ENCODE measurements around the gene ZNF235.
A peak's percentile ranks its signal among the peaks of the same experiment; 100 is the strongest.

ZNF235 gene

DNA sequence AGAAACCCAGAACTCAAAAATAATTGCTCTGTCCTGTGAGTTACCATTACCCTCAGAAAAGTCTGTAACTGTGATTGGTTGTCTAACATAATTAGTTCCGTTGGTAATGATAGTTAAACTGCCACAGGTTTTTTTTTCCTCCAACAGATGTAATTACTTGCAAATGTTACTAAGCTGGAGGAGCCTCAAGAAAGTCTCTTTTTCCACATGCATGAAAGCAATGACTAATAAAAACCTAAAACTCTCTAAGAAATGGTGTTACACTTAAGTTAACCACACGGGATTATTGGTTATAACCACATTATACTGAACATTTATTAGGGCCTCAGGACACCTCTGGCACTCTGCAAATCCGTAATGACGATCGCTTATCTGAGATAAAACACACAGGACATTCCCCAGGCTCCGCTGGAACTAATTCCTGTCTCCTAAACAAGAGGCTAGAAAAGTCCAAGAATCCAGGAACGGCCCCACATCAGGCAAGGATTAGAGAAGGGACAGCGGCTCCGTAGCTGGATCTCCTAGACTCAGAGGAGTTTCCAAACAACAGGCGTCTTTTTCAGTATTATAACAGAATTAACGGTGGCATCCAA, 753 bp downstream of the ZNF235 start:
- Histone ChIP-seq H3K9ac (ENCODE audit: low read depth, low read length) (peak overlapping the region; percentile 79), H3K36me3 (ENCODE audit: insufficient read depth, low read depth, low read length) (peaks cover 19% of the 10 kb centered on the region), H3K27me3 (ENCODE audit: insufficient read depth, low read length) (no peaks in the 10 kb centered on the region; the same call in 1 of the 2 replicates), H3K4me1 (ENCODE audit: insufficient read depth, low read length) (no peaks in the 10 kb centered on the region), H3K9me3 (ENCODE audit: insufficient read depth, low read depth, low read length) (peaks cover 15% of the 10 kb centered on the region; the same call in 1 of the 2 replicates), H3K27ac (ENCODE audit: low read length) (no peak overlapping the region), H3K4me3 (ENCODE audit: low read length) (peak overlapping the region; percentile 93)

DNA sequence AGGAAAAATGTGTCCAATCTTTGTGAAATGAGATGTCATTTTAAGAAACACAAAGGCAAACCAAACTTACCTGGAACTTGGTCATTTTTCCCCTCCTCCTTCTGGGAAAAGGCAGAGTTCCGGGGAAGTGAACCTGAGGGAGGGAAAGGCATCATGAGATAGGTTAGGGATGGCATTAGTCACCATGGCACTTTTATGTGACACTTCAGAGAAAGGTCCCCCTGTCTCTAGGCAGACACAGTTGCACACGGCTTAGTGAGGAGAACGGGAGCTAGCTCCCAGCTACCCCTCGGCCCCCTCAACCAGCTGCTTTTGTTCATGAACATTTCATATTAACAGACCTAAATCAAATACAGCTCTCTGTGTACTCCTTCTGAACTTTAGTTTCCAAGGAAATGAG, 1.5 kb downstream of the ZNF235 start:
- Histone ChIP-seq H3K4me1 (ENCODE audit: insufficient read depth, low read length) (no peaks in the 10 kb centered on the region), H3K4me3 (ENCODE audit: low read length) (peak overlapping the region; percentile 93; the same call in 1 of the 2 replicates), H3K9me3 (ENCODE audit: insufficient read depth, low read depth, low read length) (peaks cover 9% of the 10 kb centered on the region; the same call in 1 of the 2 replicates), H3K27ac (ENCODE audit: low read length) (no peak overlapping the region), H3K9ac (ENCODE audit: low read depth, low read length) (no peak overlapping the region), H3K36me3 (ENCODE audit: insufficient read depth, low read depth, low read length) (peaks cover 26% of the 10 kb centered on the region), H3K27me3 (ENCODE audit: insufficient read depth, low read length) (no peaks in the 10 kb centered on the region; the same call in 1 of the 2 replicates)

DNA sequence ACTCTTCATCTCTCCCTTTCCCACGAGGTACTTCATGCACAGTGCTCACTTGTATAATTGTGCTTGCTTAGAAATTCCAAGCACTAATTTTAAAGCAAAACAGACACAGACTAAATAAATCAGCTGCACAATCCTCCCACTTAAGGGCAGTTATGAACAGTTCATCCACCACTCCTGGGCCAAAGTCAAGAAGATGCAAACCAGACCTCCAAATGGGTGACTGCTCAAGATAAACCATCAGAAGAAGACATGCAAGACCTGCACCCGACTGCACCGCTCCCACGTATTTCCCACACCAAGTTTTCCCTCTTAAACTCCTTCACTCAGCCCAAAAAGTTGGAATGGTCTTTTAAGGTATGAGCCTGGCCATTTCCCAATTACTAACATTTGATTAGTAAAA, 19.9 kb downstream of the ZNF235 start:
- no peak overlapping the region for H3K27ac ChIP-seq (ENCODE audit: low read length)
- H3K27me3 ChIP-seq (ENCODE audit: insufficient read depth, low read length) = no peaks in the 10 kb centered on the region
- H3K9ac ChIP-seq (ENCODE audit: low read depth, low read length) = no peak overlapping the region
- H3K4me3 ChIP-seq (ENCODE audit: low read length) = no peak overlapping the region
- H3K9me3 ChIP-seq (ENCODE audit: insufficient read depth, low read depth, low read length) = peaks cover 82% of the 10 kb centered on the region; the same call in 1 of the 2 replicates
- H3K36me3 ChIP-seq (ENCODE audit: insufficient read depth, low read depth, low read length) = peaks cover 31% of the 10 kb centered on the region
- H3K4me1 ChIP-seq (ENCODE audit: insufficient read depth, low read length) = no peaks in the 10 kb centered on the region

DNA sequence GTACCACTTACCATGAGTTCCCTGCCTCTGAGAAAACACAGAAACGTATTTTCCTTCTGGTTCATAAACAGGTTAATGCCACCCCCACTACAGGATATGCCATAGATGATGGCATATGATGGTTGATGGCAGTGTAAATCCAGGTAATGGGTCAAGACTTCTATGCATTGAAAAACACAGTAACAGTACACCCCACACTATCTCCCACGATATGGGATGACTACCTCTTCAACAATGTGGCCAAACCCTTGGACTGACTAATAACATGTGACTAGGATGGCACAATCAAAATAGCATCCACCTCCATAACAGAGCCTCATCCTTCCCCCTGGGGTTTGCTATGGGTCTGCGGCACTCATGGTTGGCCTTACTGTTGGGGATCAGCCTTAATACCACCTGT, 22.0 kb downstream of the ZNF235 start:
- peaks cover 78% of the 10 kb centered on the region for H3K9me3 ChIP-seq (ENCODE audit: insufficient read depth, low read depth, low read length)

GRCh38 chr19:44280916-44281315, 23.9 kb downstream of the ZNF235 start:
- H3K36me3 ChIP-seq (ENCODE audit: insufficient read depth, low read depth, low read length) = no peaks in the 10 kb centered on the region
- H3K4me1 ChIP-seq (ENCODE audit: insufficient read depth, low read length) = no peaks in the 10 kb centered on the region; the same call in 1 of the 2 replicates
- no peak overlapping the region for H3K9ac ChIP-seq (ENCODE audit: low read depth, low read length)
- H3K27ac ChIP-seq (ENCODE audit: low read length) = no peak overlapping the region
- H3K9me3 ChIP-seq (ENCODE audit: insufficient read depth, low read depth, low read length) = peaks cover 80% of the 10 kb centered on the region
- no peaks in the 10 kb centered on the region for H3K27me3 ChIP-seq (ENCODE audit: insufficient read depth, low read length)
- no peak overlapping the region for H3K4me3 ChIP-seq (ENCODE audit: low read length)

More for the DNA sequence above, 22.0 kb downstream of the ZNF235 start:
- H3K4me3 ChIP-seq (ENCODE audit: low read length) = no peak overlapping the region
- peaks cover 10% of the 10 kb centered on the region for H3K36me3 ChIP-seq (ENCODE audit: insufficient read depth, low read depth, low read length)
- no peaks in the 10 kb centered on the region; the same call in 1 of the 2 replicates for H3K4me1 ChIP-seq (ENCODE audit: insufficient read depth, low read length)
- H3K27me3 ChIP-seq (ENCODE audit: insufficient read depth, low read length) = no peaks in the 10 kb centered on the region
- H3K27ac ChIP-seq (ENCODE audit: low read length) = no peak overlapping the region
- H3K9ac ChIP-seq (ENCODE audit: low read depth, low read length) = no peak overlapping the region

DNA sequence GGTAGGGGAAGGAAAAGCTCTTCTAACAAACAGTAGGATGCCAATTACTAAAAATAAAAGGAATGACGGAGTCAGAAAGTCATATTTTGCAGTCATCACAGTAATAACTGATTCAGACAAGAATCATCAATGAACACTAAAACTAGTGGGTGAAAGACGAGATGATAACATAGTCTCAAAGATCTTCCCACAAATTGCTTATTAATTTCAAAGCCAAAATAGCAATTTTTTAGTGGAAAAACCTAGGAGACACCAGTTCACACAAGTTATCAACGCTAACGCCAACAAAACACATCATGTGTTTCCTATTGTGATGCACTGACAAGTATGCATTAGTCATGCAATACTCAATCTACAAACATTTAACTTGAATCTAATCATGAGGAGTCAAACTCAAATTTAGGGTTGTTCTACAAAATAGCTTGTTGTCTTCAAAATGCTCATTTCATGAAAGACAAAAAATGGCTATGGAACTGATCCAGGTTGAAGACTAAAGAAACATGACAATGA, 26.6 kb downstream of the ZNF235 start:
- Histone ChIP-seq H3K9me3 (ENCODE audit: insufficient read depth, low read depth, low read length) (peaks cover 85% of the 10 kb centered on the region), H3K4me1 (ENCODE audit: insufficient read depth, low read length) (no peaks in the 10 kb centered on the region; the same call in 1 of the 2 replicates), H3K4me3 (ENCODE audit: low read length) (no peak overlapping the region), H3K9ac (ENCODE audit: low read depth, low read length) (no peak overlapping the region), H3K27me3 (ENCODE audit: insufficient read depth, low read length) (no peaks in the 10 kb centered on the region), H3K36me3 (ENCODE audit: insufficient read depth, low read depth, low read length) (peaks cover 8% of the 10 kb centered on the region; the same call in 1 of the 2 replicates), H3K27ac (ENCODE audit: low read length) (no peak overlapping the region)

- H3K27ac ChIP-seq (ENCODE audit: low read length) = no peak overlapping the region
- no peak overlapping the region for H3K9ac ChIP-seq (ENCODE audit: low read depth, low read length)
- no peak overlapping the region for H3K4me3 ChIP-seq (ENCODE audit: low read length)
- no peaks in the 10 kb centered on the region for H3K27me3 ChIP-seq (ENCODE audit: insufficient read depth, low read length)
- H3K4me1 ChIP-seq (ENCODE audit: insufficient read depth, low read length) = no peaks in the 10 kb centered on the region; the same call in 1 of the 2 replicates
- H3K9me3 ChIP-seq (ENCODE audit: insufficient read depth, low read depth, low read length) = peaks cover 84% of the 10 kb centered on the region
- peaks cover 12% of the 10 kb centered on the region; the same call in 1 of the 2 replicates for H3K36me3 ChIP-seq (ENCODE audit: insufficient read depth, low read depth, low read length)
These were observed 27.5 kb downstream of the ZNF235 start for GRCh38 chr19:44277331-44277730.

- Histone ChIP-seq H3K4me1 (ENCODE audit: insufficient read depth, low read length) (no peaks in the 10 kb centered on the region), H3K36me3 (ENCODE audit: insufficient read depth, low read depth, low read length) (no peaks in the 10 kb centered on the region), H3K4me3 (ENCODE audit: low read length) (peak overlapping the region; percentile 68), H3K9me3 (ENCODE audit: insufficient read depth, low read depth, low read length) (peaks cover 28% of the 10 kb centered on the region), H3K27me3 (ENCODE audit: insufficient read depth, low read length) (no peaks in the 10 kb centered on the region; the same call in 1 of the 2 replicates), H3K27ac (ENCODE audit: low read length) (no peak overlapping the region), H3K9ac (ENCODE audit: low read depth, low read length) (no peak overlapping the region)
These were observed 44.0 kb downstream of the ZNF235 start for GRCh38 chr19:44260695-44261446.

GRCh38 chr19:44260343-44260681, 44.5 kb downstream of the ZNF235 start:
- H3K4me3 ChIP-seq (ENCODE audit: low read length) = peak overlapping the region; percentile 68
- peaks cover 32% of the 10 kb centered on the region for H3K9me3 ChIP-seq (ENCODE audit: insufficient read depth, low read depth, low read length)
- H3K9ac ChIP-seq (ENCODE audit: low read depth, low read length) = peak overlapping the region; percentile 56; the same call in 1 of the 2 replicates
- no peaks in the 10 kb centered on the region; the same call in 1 of the 2 replicates for H3K27me3 ChIP-seq (ENCODE audit: insufficient read depth, low read length)
- no peaks in the 10 kb centered on the region for H3K36me3 ChIP-seq (ENCODE audit: insufficient read depth, low read depth, low read length)
- no peak overlapping the region for H3K27ac ChIP-seq (ENCODE audit: low read length)
- no peaks in the 10 kb centered on the region for H3K4me1 ChIP-seq (ENCODE audit: insufficient read depth, low read length)

- H3K4me1 ChIP-seq (ENCODE audit: insufficient read depth, low read length) = no peaks in the 10 kb centered on the region
These were observed 45.9 kb downstream of the ZNF235 start for GRCh38 chr19:44258835-44259413.

GRCh38 chr19:44258136-44258535, 46.7 kb downstream of the ZNF235 start:
- no peaks in the 10 kb centered on the region for H3K4me1 ChIP-seq (ENCODE audit: insufficient read depth, low read length)
- no peak overlapping the region for H3K27ac ChIP-seq (ENCODE audit: low read length)
- no peaks in the 10 kb centered on the region; the same call in 1 of the 2 replicates for H3K27me3 ChIP-seq (ENCODE audit: insufficient read depth, low read length)
- H3K9me3 ChIP-seq (ENCODE audit: insufficient read depth, low read depth, low read length) = peaks cover 52% of the 10 kb centered on the region
- no peak overlapping the region for H3K9ac ChIP-seq (ENCODE audit: low read depth, low read length)
- no peaks in the 10 kb centered on the region for H3K36me3 ChIP-seq (ENCODE audit: insufficient read depth, low read depth, low read length)
- no peak overlapping the region for H3K4me3 ChIP-seq (ENCODE audit: low read length)

More at GRCh38 chr19:44258835-44259413, 45.9 kb downstream of the ZNF235 start:
- Histone ChIP-seq H3K4me3 (ENCODE audit: low read length) (no peak overlapping the region), H3K27me3 (ENCODE audit: insufficient read depth, low read length) (no peaks in the 10 kb centered on the region; the same call in 1 of the 2 replicates), H3K27ac (ENCODE audit: low read length) (no peak overlapping the region), H3K9me3 (ENCODE audit: insufficient read depth, low read depth, low read length) (peaks cover 45% of the 10 kb centered on the region), H3K36me3 (ENCODE audit: insufficient read depth, low read depth, low read length) (no peaks in the 10 kb centered on the region), H3K9ac (ENCODE audit: low read depth, low read length) (no peak overlapping the region)

Measured in iPS-20b (cell line).